IPS DF 6.9 (cell line): Measurements from ENCODE around the gene TMEM229B.

Source experiments
- DNase-seq: peaks from one replicate; pipeline ENCODE4 v3.0.0-alpha.2; 2013; ENCODE audit warnings: low read depth, low spot score
- H3K27ac ChIP-seq: one replicate; pipeline ENCODE4 v1.5.1; 2013; ENCODE audit warnings: low read length, control low read depth
- H3K27me3 ChIP-seq: 2 replicates; pipeline ENCODE4 v1.6.1; 2013; ENCODE audit warnings: mild to moderate bottlenecking, low read length; ENCODE audit not compliant: control insufficient read depth, insufficient read depth
- H3K36me3 ChIP-seq: 2 replicates; pipeline ENCODE4 v1.6.1; 2013; ENCODE audit warnings: low read length; ENCODE audit not compliant: control insufficient read depth, insufficient read depth
- H3K4me1 ChIP-seq: 2 replicates; pipeline ENCODE4 v1.6.1; 2013; ENCODE audit warnings: low read length; ENCODE audit not compliant: control insufficient read depth, insufficient read depth
- H3K4me3 ChIP-seq: 2 replicates; pipeline ENCODE4 v1.5.1; 2013; ENCODE audit warnings: mild to moderate bottlenecking, low read length
- H3K9me3 ChIP-seq: 2 replicates; pipeline ENCODE4 v1.6.1; 2013; ENCODE audit warnings: low read length, inconsistent platforms; ENCODE audit not compliant: control insufficient read depth, insufficient read depth
- WGBS: extraction: QIAGEN DNeasy Blood & Tissue Kit; methylation state at CpG from one replicate; pipeline ENCODE4 v1.1.7; 2013; ENCODE audit warnings: mixed read lengths, missing lambda C conversion rate; ENCODE audit not compliant: insufficient read length, insufficient coverage; 5-methylcytosine and 5-hydroxymethylcytosine counted together

Gene TMEM229B

GRCh38 chr14:67490196-67490595, 1.7 kb upstream of the TMEM229B start:
- no peak for DNase-seq
- Histone ChIP-seq H3K27me3 (no peaks in the 10 kb centered on the region), H3K4me3 (no peak overlapping the region), H3K4me1 (peaks cover 4% of the 10 kb centered on the region), H3K27ac (no peak overlapping the region), H3K9me3 (no peaks in the 10 kb centered on the region; the same call in 1 of the 2 replicates), H3K36me3 (no peaks in the 10 kb centered on the region)
- WGBS = no CpG with 5 or more reads among the region's 4 CpGs

- Histone ChIP-seq H3K27me3 (no peaks in the 10 kb centered on the region), H3K4me3 (no peak overlapping the region), H3K9me3 (no peaks in the 10 kb centered on the region), H3K36me3 (no peaks in the 10 kb centered on the region), H3K4me1 (peaks cover 4% of the 10 kb centered on the region), H3K27ac (no peak overlapping the region)
- WGBS = 100% methylated on average over 1 of the region's 4 CpGs
- no peak for DNase-seq
These were observed 1.2 kb downstream of the TMEM229B start for GRCh38 chr14:67487332-67487731.

DNA sequence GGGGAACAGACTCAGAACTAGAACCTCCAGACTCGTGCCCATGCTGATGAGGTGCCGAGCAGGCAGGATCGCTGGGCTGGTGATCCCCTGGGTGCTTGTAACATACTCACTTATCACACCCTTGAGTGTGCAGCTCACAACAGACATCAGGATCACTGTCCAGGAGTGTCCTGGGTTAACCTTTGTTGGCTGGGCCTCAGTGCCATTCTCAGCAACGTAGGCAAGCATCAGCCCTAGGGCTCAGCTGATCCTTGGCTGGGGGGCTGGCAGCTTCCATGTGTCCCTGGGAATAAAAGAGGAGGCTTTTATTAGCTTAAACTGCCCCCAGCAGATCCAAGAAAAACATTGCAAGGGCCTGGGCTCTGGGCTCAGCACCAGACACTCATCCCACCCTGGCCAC, 1.6 kb downstream of the TMEM229B start:
- no peak overlapping the region for H3K27ac ChIP-seq
- H3K36me3 ChIP-seq = no peaks in the 10 kb centered on the region
- DNase-seq = no peak
- WGBS = no CpG with 5 or more reads among the region's 4 CpGs
- no peak overlapping the region for H3K4me3 ChIP-seq
- H3K27me3 ChIP-seq = no peaks in the 10 kb centered on the region
- no peaks in the 10 kb centered on the region for H3K9me3 ChIP-seq
- peaks cover 2% of the 10 kb centered on the region for H3K4me1 ChIP-seq

GRCh38 chr14:67485501-67486095, 2.9 kb downstream of the TMEM229B start:
- no peaks in the 10 kb centered on the region for H3K36me3 ChIP-seq
- H3K9me3 ChIP-seq = no peaks in the 10 kb centered on the region
- no peaks in the 10 kb centered on the region for H3K27me3 ChIP-seq
- H3K27ac ChIP-seq = no peak overlapping the region
- WGBS = no CpG with 5 or more reads among the region's 4 CpGs
- H3K4me1 ChIP-seq = no peaks in the 10 kb centered on the region
- DNase-seq = no peak
- no peak overlapping the region for H3K4me3 ChIP-seq

- WGBS = no CpG with 5 or more reads among the region's 8 CpGs
- DNase-seq = no peak
- Histone ChIP-seq H3K4me1 (no peaks in the 10 kb centered on the region), H3K36me3 (no peaks in the 10 kb centered on the region), H3K4me3 (no peak overlapping the region), H3K27ac (no peak overlapping the region), H3K27me3 (no peaks in the 10 kb centered on the region), H3K9me3 (no peaks in the 10 kb centered on the region)
These were observed 4.8 kb downstream of the TMEM229B start for GRCh38 chr14:67483579-67484285.

DNA sequence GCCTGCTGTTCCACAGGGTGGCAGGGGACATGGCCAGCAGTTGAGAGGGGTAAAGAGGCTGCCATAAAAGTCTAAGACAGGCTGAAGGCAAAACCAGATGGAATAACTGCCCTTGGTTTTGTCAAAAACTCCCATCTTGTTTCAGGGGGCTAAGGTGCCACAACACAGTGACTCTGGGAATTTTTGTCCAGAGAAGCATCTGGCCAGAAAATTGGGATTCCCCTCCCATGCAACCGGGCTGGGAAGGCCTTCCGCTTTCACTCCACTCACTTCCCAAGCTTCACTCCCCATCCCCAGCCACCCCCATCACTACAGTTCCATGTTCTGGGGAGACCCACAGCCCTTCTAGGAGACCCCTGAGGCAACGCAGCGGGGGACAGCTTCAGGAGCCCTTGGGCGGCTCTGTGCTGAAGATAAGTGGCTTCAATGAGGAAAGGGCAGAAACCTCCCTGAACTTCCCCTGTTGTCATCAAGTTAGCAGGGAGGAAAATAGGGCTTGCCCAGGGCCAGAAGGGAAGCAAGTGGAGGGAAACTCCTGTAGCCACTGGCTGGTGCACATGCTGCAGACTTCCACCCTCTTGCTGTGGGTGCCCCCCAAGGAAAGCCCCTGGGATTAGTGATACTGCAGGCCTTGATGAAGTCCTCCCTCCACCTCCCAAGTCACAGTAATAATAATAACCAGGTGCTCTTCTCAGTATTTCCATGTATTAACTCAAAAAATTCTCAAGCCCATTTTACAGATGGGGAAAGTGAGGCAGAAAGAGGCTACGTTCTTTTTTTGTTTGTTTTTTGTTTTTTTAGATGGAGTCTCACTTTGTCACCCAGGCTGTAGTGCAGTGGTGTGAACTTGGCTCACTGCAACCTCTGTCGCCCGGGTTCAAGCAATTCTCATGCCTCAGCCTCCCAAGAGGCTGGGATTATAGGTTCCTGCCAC, 6.0 kb downstream of the TMEM229B start:
- DNase-seq = no peak
- Histone ChIP-seq H3K4me3 (no peak overlapping the region), H3K36me3 (no peaks in the 10 kb centered on the region), H3K27me3 (no peaks in the 10 kb centered on the region), H3K9me3 (no peaks in the 10 kb centered on the region), H3K27ac (no peak overlapping the region), H3K4me1 (no peaks in the 10 kb centered on the region)
- no CpG with 5 or more reads among the region's 8 CpGs for WGBS

- no peak for DNase-seq
- Histone ChIP-seq H3K4me3 (no peak overlapping the region), H3K36me3 (no peaks in the 10 kb centered on the region), H3K27ac (no peak overlapping the region), H3K9me3 (no peaks in the 10 kb centered on the region), H3K27me3 (no peaks in the 10 kb centered on the region), H3K4me1 (no peaks in the 10 kb centered on the region)
- no CpG with 5 or more reads among the region's 9 CpGs for whole genome bisulfite sequencing
These were observed 8.5 kb downstream of the TMEM229B start for GRCh38 chr14:67480011-67480410.

DNA sequence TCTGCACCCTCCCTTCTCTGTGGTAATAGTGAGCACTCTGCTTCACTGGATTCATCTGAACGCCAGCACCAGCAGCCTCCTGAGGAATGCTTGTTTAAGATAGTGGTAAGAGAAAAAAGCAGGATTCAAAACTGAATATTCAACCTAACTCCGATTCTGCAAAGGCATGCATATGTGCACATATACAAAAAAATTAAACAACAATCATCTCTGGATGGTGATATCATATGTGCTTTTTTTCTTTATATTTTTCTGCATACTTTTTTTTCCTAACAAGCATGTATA, 9.8 kb downstream of the TMEM229B start:
- Histone ChIP-seq H3K36me3 (no peaks in the 10 kb centered on the region), H3K9me3 (no peaks in the 10 kb centered on the region), H3K27me3 (no peaks in the 10 kb centered on the region), H3K4me3 (no peak overlapping the region), H3K27ac (no peak overlapping the region), H3K4me1 (no peaks in the 10 kb centered on the region)
- WGBS = no CpG with 5 or more reads among the region's 2 CpGs
- DNase-seq = no peak

- Histone ChIP-seq H3K27ac (no peak overlapping the region), H3K4me1 (no peaks in the 10 kb centered on the region), H3K27me3 (no peaks in the 10 kb centered on the region), H3K36me3 (no peaks in the 10 kb centered on the region), H3K9me3 (no peaks in the 10 kb centered on the region), H3K4me3 (no peak overlapping the region)
- no peak for DNase-seq
- WGBS = no CpG with 5 or more reads among the region's 11 CpGs
These were observed 10.4 kb downstream of the TMEM229B start for GRCh38 chr14:67477926-67478799.

- no CpG with 5 or more reads among the region's 1 CpG for WGBS
- no peak for DNase-seq
- no peak overlapping the region for H3K4me3 ChIP-seq
- no peaks in the 10 kb centered on the region for H3K36me3 ChIP-seq
- no peaks in the 10 kb centered on the region for H3K4me1 ChIP-seq
- H3K27me3 ChIP-seq = no peaks in the 10 kb centered on the region
- H3K27ac ChIP-seq = no peak overlapping the region
- H3K9me3 ChIP-seq = no peaks in the 10 kb centered on the region
These were observed 14.2 kb downstream of the TMEM229B start for GRCh38 chr14:67474366-67474765.
